K562 (cell line): ENCODE data around the gene NUP214. TPM values are rescaled to one million over a fixed set of nuclear protein-coding genes. Genes with fewer than 3 reads are reported as not detected.

ENCODE experiments used
- ATAC-seq: fragments of 200-7000 bp; cut with Tn5 transposase; 3 replicates; pipeline ENCODE4 v1.9.1; 2020; ENCODE audit warnings: moderate library complexity
- BruUV-seq: library from RNA; stranded (reverse); fragments of 400-500 nt; replicated peaks from 2 replicates; lab custom pipeline; 2021; lab: Mats Ljungman, UMichigan
- CTCF ChIA-PET: fragments of 300-600 bp; formaldehyde crosslinking; extraction: SDS; loops from one replicate; lab custom pipeline; 2021; ENCODE audit warnings: low intra/inter-chr PET ratio; lab: Yijun Ruan, JAX
- POLR2A ChIA-PET: fragments of 300-600, 350-650 bp; sonication (Branson Sonifier 250); formaldehyde crosslinking; extraction: SDS; loops from one replicate; lab custom pipeline; 2021; ENCODE audit warnings: antibody characterized with exemption, inconsistent platforms; lab: Yijun Ruan, JAX
- DNase-seq, 4 experiments: peaks; one replicate each; pipeline versions ENCODE4 v3.0.0 to v3.0.0-alpha.2; 2011 to 2018; ENCODE audit warnings: low spot score in 3 of 4, mixed read lengths in 3 of 4; ENCODE audit errors: extremely low read depth in 1 of 4
- FAIRE-seq: peaks from 2 replicates; lab custom pipeline; 2011; peaks lifted over from hg19 to GRCh38; lab: Jason Lieb, UNC
- H2AFZ ChIP-seq: 2 replicates; pipeline ENCODE4 v1.6.0; 2011; ENCODE audit warnings: low read depth, low read length, control low read depth, inconsistent platforms
- H3K27ac ChIP-seq: fragments of 200-600 bp; 3 replicates; pipeline ENCODE4 v1.8.0; 2011; ENCODE audit warnings: low read depth, mild to moderate bottlenecking, control low read depth, inconsistent platforms, low read length, moderate library complexity, mixed read lengths; ENCODE audit errors: extremely low read depth
- H3K27me3 ChIP-seq, 2 experiments: fragments of 300-600 bp in 1 of 2; 2 replicates in 1 of 2; 3 replicates in 1 of 2; pipeline versions ENCODE4 v1.6.0 to v1.8.0; 2011; ENCODE audit warnings: inconsistent platforms in 2 of 2, low read length in 2 of 2, mild to moderate bottlenecking in 1 of 2, mixed read lengths in 1 of 2, moderate library complexity in 1 of 2; ENCODE audit not compliant: control insufficient read depth in 2 of 2, insufficient read depth in 2 of 2
- H3K36me3 ChIP-seq: fragments of 300-600 bp; 3 replicates; pipeline ENCODE4 v1.8.0; 2011; ENCODE audit warnings: mild to moderate bottlenecking, low read length, inconsistent platforms; ENCODE audit not compliant: control insufficient read depth, insufficient read depth
- H3K4me1 ChIP-seq, 2 experiments: fragments of 200-600 bp in 1 of 2; replicated peaks in 1 of 2; 2 replicates in 1 of 2; 3 replicates in 1 of 2; pipeline versions ENCODE4 v1.5.1 to v1.8.0; 2011; ENCODE audit warnings: inconsistent platforms in 2 of 2, low read length in 2 of 2, mild to moderate bottlenecking in 1 of 2, mixed read lengths in 1 of 2, moderate library complexity in 1 of 2; ENCODE audit not compliant: control insufficient read depth in 2 of 2, insufficient read depth in 2 of 2
- H3K4me2 ChIP-seq: 2 replicates; pipeline ENCODE4 v1.6.1; 2011; ENCODE audit warnings: low read length, control low read depth, inconsistent platforms, mixed read lengths; ENCODE audit not compliant: insufficient read depth
- H3K4me3 ChIP-seq: fragments of 200-600 bp; sonication (generic), shearing (Covaris generic); 2 replicates; pipeline ENCODE4 v1.5.1; 2016; ENCODE audit warnings: control low read depth, inconsistent platforms
- H3K79me2 ChIP-seq: fragments of 200-600 bp; 3 replicates; pipeline ENCODE4 v1.8.0; 2011; ENCODE audit warnings: low read length, inconsistent platforms; ENCODE audit not compliant: control insufficient read depth, insufficient read depth
- H3K9ac ChIP-seq, 2 experiments: 2 replicates each; pipeline versions ENCODE4 v1.6.0 to v1.6.1; 2011; ENCODE audit warnings: low read depth in 2 of 2, low read length in 2 of 2, control low read depth in 1 of 2, inconsistent platforms in 1 of 2, mild to moderate bottlenecking in 1 of 2, mixed read lengths in 1 of 2; ENCODE audit not compliant: insufficient read depth in 1 of 2
- H3K9me1 ChIP-seq: one replicate; pipeline ENCODE4 v1.6.0; 2011; ENCODE audit warnings: inconsistent platforms, mild to moderate bottlenecking, low read length, moderate library complexity; ENCODE audit not compliant: control insufficient read depth, insufficient read depth
- H3K9me3 ChIP-seq: replicated peaks from 2 replicates; pipeline ENCODE4 v1.5.1; 2011; ENCODE audit warnings: low read depth, low read length, inconsistent platforms; ENCODE audit not compliant: control insufficient read depth, insufficient read depth
- H4K20me1 ChIP-seq: replicated peaks from 2 replicates; pipeline ENCODE4 v1.6.1; 2011; ENCODE audit warnings: low read length, inconsistent platforms, mixed read lengths; ENCODE audit not compliant: control insufficient read depth, insufficient read depth
- ATF3 ChIP-seq, 2 experiments: fragments of 450-650 bp in 1 of 2; sonication (generic) in 1 of 2; formaldehyde crosslinking in 1 of 2; IDR thresholded peaks in 1 of 2; conservative IDR thresholded peaks in 1 of 2; 2 replicates each; pipeline versions ENCODE4 v1.6.1 to v1.8.1; 2016 to 2023; ENCODE audit warnings: mild to moderate bottlenecking in 2 of 2, moderate library complexity in 2 of 2, inconsistent platforms in 1 of 2, missing genetic modification reagents in 1 of 2
- MLX ChIP-seq, 2 experiments: fragments of 450-650 bp in 1 of 2; sonication (generic) in 1 of 2; formaldehyde crosslinking; conservative IDR thresholded peaks; 2 replicates each; pipeline versions ENCODE4 v1.4.0 to v1.8.1; 2020 to 2022; ENCODE audit warnings: mild to moderate bottlenecking in 1 of 2, missing genetic modification reagents in 1 of 2
- WGBS: fragments of 100-300 bp; shearing (Covaris generic); methylation state at CpG from one replicate; pipeline ENCODE4 v1.1.6; 2016; ENCODE audit warnings: low coverage, mixed read lengths; ENCODE audit not compliant: insufficient coverage; ENCODE audit errors: missing lambda C conversion rate; 5-methylcytosine and 5-hydroxymethylcytosine counted together
- in situ Hi-C: fragments of 300-500 bp; cut with MboI; formaldehyde crosslinking; loops from 4 replicates; pipeline ENCODE4 v1.15.0; 2018; ENCODE audit warnings: inconsistent platforms, mixed read lengths
- intact Hi-C: fragments of 100-400 bp; cut with micrococcal nuclease; formaldehyde crosslinking; loops from 2 replicates; pipeline ENCODE4 v1.14.2; 2022
- polyA plus RNA-seq, 8 experiments: library from polyadenylated mRNA; depleted of rRNA in 4 of 8; stranded (reverse) in 5 of 8; unstranded in 3 of 8; fragments of >200 nt; fragmentation: Nextera tagmentation in 2 of 8; fragmentation: Illumina TruSeq in 1 of 8; extraction: Ambion mirVana in 2 of 8; extraction: Trizol in 1 of 8; gene quantifications; 2 replicates each; pipeline versions ENCODE4 v1.2.1 to v1.2.3, GENCODE V29; 2011 to 2014; ENCODE audit warnings: inconsistent platforms in 1 of 8, missing spikeins in 1 of 8
- total RNA-seq, 7 experiments: library from RNA; depleted of rRNA in 6 of 7; stranded (reverse); fragments of >200 nt in 6 of 7; fragmentation: Illumina TruSeq in 2 of 7; extraction: Trizol in 2 of 7; gene quantifications; 2 replicates each; pipeline versions ENCODE4 v1.2.1 to v1.2.3, GENCODE V29; 2011 to 2021; ENCODE audit warnings: low replicate concordance in 1 of 7

The NUP214 gene
- total and polyA plus RNA-seq, 9 of the 15 experiments (the other 6 are each of a cell fraction or from before 2014, with no cell fraction given): 56.9 to 332 (median 97.1) TPM

- Histone ChIP-seq H2AFZ (peak overlapping the region; percentile 92), H3K9me3 (no peaks in the 10 kb centered on the region), H3K9ac (no peak overlapping the region), H3K4me1 (peaks cover 17 to 60% of the 10 kb centered on the region in 2 experiments), H4K20me1 (no peaks in the 10 kb centered on the region), H3K9me1 (peaks cover 8% of the 10 kb centered on the region), H3K36me3 (peaks cover 2% of the 10 kb centered on the region; the same call in 1 of the 3 replicates), H3K4me3 (no peak overlapping the region), H3K79me2 (peaks cover 22% of the 10 kb centered on the region), H3K27me3 (peaks cover 3 to 13% of the 10 kb centered on the region in 2 experiments; a peak in 3 of 5 replicates), H3K4me2 (no peak overlapping the region), H3K27ac (no peak overlapping the region)
- FAIRE-seq (no peak), ATAC-seq (no peak), DNase-seq (peak in 1 of 4 experiments; percentile 39)
- ChIA-PET CTCF (interaction anchor here (0.7 kb wide), 1 partner anchor 21 kb away, joined by 5 read pairs; no protein-coding TSS in a partner anchor), POLR2A (interaction anchor here (0.6 to 2.7 kb wide), 10 partner anchors 10 to 217 kb away, joined by 3 to 12 read pairs (median 4); partner anchors contain the start of gene PLPP7)
- BruUV-seq: no TSS peak
- in situ Hi-C loops: no loop called here
- WGBS: 72% methylated on average over 19 of the region's 19 CpGs
- intact Hi-C loops: loop anchor here (5.0 kb wide), 1 partner anchor 168 kb away; no protein-coding TSS in a partner anchor
- peak in 1 of 2 experiments; percentile 81; a peak in 1 of 4 replicates for TF ChIP-seq MLX (CRISPR knock-in tag; conservative IDR thresholded peaks at IDR 0.05)
- no peak for TF ChIP-seq ATF3 (IDR thresholded peaks at IDR 0.05)
- no peak for TF ChIP-seq ATF3 (CRISPR knock-in tag; conservative IDR thresholded peaks at IDR 0.05)
These were observed 154.6 kb downstream of the NUP214 start for GRCh38 chr9:131279863-131280570.
